HG02588 (cell line): ENCODE data around the gene TGFBI.

ENCODE experiments used
- ATAC-seq: cut with Tn5 transposase; IDR thresholded peaks from one replicate; pipeline ENCODE4 v1.9.1; 2021; ENCODE audit warnings: mild to moderate bottlenecking, moderate library complexity; ENCODE audit not compliant: unreplicated experiment

TGFBI gene

DNA sequence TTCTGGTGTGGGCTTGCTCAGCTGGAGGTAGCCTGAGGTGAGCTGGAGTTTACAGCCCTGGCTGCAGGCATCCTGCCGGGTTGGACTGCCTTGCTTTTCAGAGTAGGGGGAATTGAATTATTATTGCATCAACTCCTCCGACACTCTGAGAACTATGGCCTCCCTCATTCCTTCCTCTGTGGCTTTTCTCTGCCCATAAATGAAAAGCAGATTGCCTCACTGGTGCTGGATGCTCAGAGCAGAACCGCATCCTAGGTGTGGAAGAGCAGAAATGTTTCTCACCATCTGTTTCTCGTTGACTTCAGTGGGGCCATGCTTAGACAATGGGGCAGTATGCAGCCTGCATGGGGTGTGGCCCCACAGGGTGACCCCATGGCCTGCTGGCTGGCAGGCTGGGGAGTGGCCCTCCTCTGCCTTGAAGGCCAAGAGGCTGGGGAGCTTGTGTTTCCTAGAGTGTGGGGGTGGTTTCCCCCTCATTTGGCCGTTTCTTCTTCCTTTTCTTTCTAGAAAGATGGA lies 27.3 kb upstream of the TGFBI start:
- no peak for ATAC-seq

DNA sequence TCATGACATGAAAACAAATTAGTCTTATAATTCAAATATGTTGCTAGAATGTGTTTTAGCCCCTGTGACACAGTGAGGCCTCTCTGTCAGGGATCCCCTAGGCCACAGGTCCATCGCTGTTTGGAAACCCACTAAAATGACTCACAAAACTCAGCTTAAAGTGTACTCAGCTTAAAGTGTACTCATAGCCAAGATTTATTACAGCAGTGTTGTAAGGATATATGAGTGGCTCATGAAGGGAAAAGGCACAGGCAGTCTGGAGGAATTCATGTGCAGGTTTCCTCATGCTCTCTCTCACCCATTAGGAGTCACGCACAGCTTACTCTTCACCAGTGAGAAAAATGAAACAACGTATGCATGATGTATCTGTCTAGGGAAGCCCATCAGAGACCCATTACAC lies 24.4 kb upstream of the TGFBI start:
- no peak for ATAC-seq

DNA sequence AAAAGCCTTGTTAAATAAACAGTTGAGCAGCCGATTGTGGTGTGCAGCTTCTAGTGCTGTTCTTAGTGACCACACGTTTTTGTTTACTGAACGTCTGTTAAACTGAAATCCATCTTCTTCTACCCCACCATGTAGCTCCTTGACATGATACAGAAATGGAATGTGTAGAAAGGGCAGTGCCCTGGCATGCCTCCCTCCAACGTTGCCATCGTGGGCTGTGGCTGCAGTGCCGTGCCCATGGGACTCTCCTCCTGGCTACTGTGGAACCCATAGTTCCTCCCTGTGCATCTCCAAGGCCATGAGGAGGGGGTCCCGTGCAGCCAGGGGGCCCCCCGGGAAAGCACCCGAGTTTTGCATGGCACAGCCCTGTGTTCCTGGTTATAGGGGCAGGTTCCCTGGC lies 23.3 kb upstream of the TGFBI start:
- ATAC-seq: no peak

DNA sequence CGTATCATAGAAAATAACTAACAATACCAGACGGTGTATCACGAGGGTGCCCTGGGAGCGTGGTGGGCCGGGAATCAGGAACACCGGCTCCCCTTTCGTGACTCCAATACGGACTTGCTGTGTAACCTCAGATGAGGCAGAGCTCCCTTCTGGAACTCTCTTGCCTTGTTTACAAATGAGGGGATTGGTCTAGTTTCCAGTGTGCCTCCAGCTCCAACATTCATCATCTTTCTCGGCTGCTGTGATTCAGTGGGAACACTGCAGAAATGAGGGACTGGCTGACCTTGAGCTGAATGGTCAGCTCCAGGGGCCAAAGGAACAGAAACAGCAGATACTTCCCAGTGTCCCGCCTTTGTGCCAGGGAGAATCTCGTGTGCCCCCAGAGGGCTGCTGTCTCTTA lies 22.6 kb upstream of the TGFBI start:
- no peak for ATAC-seq

- ATAC-seq: no peak
Measured at GRCh38 chr5:136006761-136007251, 22.0 kb upstream of the TGFBI start.

GRCh38 chr5:136007271-136007670 lies 21.5 kb upstream of the TGFBI start:
- ATAC-seq: no peak

GRCh38 chr5:136011414-136012001 lies 17.3 kb upstream of the TGFBI start:
- no peak for ATAC-seq

GRCh38 chr5:136012041-136012804 lies 16.6 kb upstream of the TGFBI start:
- no peak for ATAC-seq

- no peak for ATAC-seq
Measured at GRCh38 chr5:136013559-136013958, 15.2 kb upstream of the TGFBI start.

DNA sequence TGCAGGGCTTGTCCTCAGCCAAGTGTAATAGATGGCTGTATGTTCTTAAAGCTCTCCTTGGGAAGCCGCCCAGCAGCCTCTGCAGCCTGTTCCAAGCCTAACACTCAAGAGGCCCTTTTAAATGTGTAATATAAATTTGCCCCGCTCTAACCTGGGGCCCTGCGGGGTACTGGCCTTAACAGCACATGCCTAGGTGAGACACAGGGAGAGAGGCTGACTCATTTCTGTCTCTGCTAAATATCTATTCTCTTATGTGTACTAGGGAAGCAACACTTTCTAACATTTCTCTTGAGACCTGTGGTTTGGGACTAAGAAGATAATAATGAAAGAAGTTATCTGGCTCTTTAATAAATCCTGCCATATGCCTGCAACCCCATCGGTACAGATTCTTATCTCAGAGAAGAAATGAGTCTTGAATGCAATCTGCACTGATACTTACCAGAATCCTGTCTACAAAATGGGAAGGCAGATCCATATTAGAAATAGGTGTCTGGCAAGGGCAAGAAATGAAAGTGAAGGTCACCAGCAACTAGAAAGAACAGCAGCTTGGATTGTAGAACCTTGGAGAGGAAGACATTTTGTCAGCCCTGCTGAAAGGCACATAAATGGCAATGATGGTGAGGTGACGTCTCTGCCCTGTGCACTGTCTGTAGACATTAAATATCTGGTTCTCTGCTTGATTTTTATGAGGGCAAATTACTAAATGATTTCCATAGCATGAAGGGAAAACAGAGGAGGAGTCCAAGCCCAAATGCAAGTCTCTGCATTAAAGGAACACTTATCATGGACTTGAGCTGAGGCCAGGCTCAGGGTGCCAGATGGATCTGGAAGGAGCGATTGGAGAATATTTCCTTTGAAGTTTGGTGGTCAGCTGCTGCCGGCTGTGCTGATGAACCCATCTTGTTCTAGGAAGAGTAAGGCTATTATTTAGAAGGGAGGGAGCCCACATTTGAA lies 14.5 kb upstream of the TGFBI start:
- ATAC-seq: no peak

DNA sequence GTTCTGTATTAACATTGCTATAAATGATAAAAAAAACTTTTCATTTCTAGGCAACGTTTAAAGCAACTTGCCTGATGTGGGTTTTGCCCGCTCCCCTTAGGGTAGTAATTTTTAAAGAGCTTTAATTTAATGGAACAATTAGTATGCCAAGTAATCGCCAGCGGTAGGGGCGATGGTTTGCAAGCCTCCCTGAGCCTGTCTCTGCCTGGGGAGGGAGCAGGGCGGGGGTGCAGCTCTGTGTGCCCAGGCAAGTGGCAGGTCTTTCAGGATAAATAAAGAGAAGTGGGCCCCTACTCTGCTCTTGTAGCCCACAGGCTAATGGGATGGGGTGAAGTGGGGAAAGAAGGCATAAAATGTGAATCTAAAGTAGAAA lies 13.8 kb upstream of the TGFBI start:
- no peak for ATAC-seq

- no peak for ATAC-seq
Measured at GRCh38 chr5:136015966-136016650, 12.7 kb upstream of the TGFBI start.

- ATAC-seq: no peak
Measured at GRCh38 chr5:136016945-136017530, 11.8 kb upstream of the TGFBI start.

DNA sequence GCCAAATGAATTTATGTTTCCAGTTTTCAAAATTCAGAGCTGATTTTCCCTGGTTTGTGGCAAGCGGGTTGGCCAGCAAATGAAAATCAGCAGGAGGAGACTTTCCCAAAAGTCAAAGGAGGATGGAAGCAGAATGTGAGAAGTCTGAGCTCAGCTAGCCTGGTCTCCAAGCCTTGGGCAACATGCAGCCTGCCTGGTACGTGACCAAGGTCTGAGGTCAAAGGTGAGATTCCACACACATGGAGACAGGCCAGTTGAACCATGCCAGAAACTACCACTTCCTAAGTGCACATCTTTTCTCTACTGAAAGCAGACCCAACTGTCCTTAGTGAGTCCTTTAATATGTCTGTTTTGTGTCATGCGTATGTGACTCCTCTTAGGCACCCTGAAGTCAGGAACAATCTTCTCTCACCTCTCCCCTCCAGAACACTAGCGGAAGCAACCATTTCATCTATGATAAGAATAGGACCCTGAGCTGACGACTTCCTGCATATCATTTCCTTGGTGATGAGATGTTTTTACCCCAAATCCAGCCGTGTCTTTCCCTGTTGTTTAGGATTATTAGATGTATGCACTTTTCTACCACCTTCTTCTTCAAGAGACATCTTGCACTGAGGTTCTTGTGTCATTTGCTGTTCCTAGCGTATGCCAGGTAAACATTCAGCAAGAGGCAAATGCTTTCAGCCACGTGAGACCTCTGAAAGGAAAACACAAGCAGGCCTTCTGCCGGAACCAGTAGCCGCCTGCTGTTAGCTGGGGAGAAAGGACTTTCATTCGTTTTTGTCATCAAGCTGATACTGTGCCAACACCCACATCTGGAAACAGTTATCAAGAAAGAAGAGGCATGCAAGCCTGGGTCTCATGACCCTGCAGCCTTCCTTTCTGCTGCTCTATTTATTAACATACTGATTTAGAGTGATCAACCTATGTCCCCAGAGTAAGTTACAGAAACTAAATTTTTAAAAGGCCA lies 9.7 kb upstream of the TGFBI start:
- ATAC-seq: no peak

DNA sequence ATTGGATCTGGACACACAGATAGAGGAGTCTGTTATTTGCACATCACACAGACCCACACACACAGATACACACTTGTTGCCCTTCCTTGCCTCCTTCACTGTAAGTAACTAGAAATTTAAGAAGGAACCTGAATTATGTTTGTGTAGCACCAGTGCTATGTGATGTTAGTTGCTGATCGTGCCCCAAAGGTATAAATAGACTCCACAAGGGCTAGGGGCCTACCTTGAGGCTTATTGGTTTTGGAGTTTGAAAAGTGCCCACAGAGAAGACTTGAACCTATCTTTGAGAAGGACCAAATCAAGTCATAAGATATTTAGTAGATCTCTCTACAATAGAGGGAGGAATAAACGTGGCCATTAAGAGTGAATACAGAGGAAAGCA lies 8.8 kb upstream of the TGFBI start:
- ATAC-seq: no peak

GRCh38 chr5:136020383-136021015 lies 8.3 kb upstream of the TGFBI start:
- ATAC-seq: no peak

DNA sequence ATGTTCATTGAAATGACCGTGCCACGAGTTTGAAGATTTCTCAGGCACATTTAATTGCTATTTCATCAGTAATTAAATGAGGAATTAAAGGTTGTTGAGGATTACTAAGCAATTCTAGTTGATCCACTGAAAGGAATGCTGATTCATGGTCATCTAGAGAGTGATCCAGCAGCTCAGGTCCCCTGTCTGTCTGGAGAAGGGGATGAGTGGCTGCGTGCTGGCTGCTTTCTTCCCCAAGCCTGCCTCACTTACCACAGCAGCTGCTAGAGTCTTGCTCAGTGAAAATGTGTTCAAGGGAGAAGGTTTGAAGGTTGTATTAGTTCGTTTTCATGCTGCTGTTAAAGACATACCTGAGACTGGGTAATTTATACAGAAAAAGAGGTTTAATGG lies 7.8 kb upstream of the TGFBI start:
- no peak for ATAC-seq

DNA sequence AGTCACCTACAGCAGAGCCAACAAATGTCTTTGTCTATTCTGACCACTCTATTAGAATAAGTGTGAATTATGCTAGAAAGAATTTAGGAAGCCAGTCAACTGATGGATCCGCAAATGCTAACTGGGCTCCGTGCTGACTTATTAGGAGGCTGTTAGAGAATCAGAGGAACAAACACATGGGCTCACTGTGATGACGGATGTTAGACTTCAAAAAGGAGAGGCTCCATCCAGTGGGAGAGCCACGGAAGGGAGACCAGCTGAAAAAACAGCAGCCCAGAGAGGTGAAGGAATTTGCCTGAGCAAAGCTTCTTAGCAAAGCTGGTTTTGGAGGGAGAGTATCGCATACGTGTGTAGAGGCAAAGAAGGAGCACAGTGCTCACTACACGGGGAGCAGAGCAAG lies 5.8 kb upstream of the TGFBI start:
- ATAC-seq: no peak
